ENCODE measurements around the gene CARD6.

- no peak for TF ChIP-seq CTCF (IDR thresholded peaks at IDR 0.05; ENCODE audit: borderline replicate concordance, extremely low read depth, low read length, poor library complexity, severe bottlenecking)
- TF ChIP-seq EZH2 (IDR thresholded peaks at IDR 0.05; ENCODE audit: borderline replicate concordance, low read depth, low read length, severe bottlenecking) = no peak
Observed at GRCh38 chr5:40833712-40834229, 7.4 kb upstream of the CARD6 start.
